ENCODE results near the gene SERINC5.
"Not testable (repeated sequence)": the region's sequence is repeated elsewhere in the genome, so short reads cannot be mapped to it uniquely, and the experiment has no call there.

SERINC5 gene

DNA sequence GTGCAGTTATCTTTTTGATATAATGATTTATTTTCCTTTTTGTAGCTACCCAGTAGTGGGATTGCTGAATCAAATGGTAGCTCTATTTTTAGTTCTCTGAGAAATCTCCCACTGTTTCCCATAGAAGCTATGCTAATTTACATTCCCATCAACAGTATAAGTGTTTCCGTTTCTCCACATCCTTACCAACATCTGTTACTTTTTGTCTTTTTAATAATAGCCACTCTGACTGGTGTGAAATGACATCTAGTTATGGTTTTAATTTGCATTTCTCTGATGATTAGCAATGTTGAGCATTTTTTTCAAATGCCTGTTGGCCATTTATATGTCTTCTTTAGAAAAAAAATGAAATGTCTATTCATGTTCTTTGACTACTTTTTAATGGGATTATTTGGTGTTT lies 94.7 kb downstream of the SERINC5 start:
- no peak for DNase-seq

DNA sequence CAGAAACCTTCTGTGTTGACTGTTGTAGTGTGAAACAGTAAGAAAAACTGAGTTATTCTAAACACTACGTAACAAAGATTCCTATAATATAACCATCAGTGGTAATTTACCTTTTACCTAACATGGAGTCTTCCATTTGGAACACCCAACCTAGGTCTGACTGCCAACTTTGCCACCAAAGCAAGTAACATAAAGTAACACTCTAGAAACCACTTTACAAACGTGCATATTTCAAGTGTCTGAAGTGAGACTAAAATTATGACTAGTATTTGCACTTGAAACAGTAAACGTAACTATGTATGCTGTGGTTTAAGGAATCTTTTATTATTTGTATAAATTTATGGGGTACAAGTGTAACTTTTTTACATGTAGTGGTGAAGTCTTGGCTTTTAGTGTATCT lies 95.6 kb downstream of the SERINC5 start:
- DNase-seq = no peak

DNA sequence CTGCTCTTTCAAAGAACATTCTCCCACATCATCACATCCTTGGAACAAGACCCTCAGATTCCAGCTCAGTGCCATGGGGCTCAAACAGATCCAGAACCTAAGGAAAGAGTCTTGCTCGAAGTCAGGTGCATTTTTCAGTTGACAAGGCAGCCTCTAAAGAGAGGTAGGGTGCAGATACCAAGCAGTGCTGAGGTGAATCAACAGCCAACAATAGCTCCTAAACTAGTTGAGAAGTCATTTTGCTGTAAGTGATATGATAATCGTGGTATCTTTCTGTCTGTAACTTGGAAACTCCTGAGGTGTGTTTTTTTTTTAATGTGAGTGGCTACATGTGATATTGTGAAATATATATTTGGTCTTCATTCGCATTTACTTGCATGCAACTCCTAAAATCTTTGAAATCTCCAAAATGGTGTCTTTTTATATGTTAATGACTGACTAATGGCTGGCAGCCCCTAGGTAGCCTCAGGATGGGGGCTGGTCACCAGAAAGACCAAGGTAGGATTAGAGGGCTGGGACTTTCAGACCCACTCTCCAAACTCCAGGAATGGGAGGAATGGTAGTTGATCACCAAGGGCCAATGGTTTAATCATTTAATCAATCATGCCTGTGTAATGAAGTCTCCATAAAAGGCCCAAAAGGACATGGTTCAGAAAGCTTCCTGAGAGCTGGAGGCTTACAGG lies 96.6 kb downstream of the SERINC5 start:
- DNase-seq = no peak

DNA sequence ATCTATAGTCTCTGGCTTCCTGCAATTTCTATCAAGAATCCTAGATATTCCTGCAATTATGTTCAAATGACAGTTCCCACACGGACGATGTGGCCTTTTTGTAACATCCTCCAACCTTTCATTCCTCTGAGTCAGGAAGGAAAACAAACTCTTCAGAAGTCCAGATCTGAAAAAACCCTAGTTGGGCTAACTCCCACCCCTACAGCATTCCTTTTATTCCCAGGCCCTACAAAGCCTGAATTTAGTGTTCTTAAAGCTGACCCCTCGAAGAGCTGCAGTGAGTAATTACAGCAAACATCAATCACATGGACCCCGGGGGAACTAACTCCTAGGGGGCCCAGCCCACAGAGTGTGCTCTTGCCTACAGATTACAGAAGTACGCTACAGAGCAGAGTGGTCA lies 99.7 kb downstream of the SERINC5 start:
- no peak for DNase-seq

DNA sequence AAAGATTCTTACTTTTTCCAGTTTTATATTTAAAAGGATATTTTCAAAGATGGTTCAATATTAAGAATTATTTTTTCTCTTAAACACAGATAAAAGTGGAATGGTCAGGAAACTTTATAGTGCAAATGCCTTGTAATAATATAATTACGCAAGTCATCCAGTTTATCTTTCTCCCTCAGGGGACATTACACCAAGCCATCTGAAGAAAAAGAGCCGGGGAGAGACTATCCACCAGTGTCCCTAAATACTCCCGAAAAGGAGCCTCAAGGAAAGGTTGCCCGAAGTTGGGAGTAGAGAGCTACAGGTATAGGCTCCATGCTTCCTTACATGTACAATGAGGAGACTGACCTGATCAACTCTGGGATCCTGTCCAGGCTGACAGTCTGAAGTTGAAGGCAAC lies 101.1 kb downstream of the SERINC5 start:
- no peak for DNase-seq

DNA sequence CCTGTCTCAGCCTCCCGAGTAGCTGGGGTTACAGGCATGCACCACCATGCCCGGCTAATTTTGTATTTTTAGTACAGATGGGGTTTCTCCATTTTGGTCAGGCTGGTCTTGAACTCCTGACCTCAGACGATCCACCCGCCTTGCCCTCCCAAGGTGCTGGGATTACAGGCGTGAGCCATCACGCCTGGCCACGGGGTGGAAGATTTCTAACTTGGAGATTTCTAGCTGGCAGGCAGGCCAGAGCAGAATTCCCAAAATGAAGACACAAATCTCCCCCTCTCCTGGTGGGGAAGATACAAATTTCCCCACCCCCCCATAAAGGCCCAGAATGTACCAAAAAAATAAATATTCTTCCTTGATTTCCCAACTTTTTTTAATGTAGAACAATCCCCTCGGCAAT lies 101.6 kb downstream of the SERINC5 start:
- not testable (repeated sequence) for DNase-seq

DNA sequence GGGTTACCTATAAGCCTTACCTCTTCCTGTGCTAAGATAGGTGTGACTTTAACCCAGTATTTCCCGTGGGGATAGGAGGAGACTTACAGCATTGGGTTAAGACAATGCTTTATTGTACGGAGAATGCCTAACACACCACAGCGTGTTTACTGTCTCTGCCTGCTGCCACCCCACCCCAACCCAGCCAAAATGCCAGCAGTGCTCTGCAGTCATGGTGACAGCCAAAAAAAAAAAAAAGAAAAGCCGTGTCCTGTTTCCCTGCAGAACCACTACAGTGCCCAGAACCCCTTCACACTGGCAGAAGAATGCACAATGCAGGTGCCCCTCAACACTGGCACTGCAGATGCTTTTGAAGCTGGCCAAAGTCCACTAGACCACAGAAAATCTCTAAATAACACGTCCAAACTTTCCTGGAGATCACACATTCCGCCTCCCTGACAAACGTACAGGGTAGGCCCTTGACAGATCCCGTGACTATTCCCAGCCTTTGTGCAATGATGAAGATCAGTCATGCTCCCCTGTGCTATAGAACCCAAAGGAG lies 102.2 kb downstream of the SERINC5 start:
- DNase-seq = no peak

DNA sequence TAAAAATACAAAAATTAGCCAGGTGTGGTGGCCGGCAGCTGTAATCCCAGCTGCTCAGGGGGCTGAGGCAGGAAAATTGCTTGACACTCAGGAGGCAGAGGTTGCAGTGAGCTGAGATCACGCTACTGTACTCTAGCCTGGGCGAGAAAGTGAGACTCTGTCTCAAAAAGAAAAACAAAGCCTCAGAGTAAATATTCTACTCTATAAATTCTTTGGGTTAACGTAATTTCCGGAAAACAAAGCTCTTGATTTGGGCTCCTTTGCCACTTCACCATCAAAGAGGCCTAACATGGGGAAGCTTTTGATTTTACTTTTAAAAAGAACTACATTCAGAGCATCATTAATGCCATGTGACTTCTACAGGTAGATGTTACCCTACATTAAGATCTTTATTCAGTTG lies 103.1 kb downstream of the SERINC5 start:
- DNase-seq = no peak

DNA sequence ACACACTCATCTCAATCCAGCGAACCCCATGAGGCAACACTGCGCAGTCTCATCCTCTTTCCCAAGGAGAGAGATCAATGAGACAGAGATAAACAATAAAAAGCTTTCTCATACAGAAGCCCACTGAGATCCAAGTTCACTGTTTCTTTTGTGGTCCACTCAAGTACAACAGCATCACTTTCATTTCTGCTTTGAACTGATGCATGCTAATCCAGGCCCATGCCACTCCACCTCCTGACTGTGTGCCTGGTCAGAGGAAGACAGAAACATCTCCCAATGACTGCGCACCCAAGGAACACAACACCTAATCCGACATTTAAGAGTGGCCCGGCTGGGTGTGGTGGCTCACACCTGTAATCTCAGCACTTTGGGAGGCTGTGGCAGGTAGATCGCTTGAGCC lies 104.0 kb downstream of the SERINC5 start:
- no peak for DNase-seq

DNA sequence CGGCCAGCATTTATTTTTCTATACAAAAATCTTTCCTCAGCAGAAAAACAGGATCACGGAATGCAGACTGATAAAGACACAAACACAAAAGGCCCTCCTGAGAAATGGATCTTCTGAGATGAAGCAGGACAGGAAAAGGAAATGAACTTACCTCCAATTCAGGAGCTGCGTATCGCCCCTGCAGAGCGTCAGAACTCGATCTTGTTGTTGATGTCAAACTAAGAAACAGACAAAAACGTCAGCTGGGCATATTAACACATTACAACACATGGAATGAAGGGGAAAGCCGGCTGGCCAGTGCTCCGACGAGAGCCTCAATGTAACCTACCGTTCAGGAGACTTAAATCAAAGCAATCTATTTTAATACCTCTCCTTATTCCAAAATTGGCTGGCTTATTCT lies 105.1 kb downstream of the SERINC5 start:
- DNase-seq = no peak

DNA sequence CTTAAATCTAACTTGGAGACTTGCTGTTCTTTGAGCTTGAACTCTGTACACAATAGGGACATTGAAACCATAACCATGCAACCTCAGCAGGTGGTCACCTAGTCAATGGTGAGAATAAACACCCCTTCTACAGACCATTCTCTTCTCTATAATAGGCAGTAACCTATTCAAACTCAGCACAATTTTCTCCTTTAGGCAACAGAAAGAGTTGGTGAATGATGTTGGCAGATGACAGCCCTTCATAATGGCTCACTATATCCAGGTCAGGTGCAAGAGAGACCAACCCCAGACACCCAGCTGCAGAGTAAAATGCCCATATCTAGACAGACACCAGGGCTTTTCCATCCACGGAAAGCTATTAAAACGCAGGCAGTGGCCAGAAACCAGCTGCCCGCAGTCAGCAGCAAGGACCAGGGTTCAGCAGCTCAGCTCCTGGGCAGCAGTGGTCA lies 106.7 kb downstream of the SERINC5 start:
- DNase-seq = no peak

DNA sequence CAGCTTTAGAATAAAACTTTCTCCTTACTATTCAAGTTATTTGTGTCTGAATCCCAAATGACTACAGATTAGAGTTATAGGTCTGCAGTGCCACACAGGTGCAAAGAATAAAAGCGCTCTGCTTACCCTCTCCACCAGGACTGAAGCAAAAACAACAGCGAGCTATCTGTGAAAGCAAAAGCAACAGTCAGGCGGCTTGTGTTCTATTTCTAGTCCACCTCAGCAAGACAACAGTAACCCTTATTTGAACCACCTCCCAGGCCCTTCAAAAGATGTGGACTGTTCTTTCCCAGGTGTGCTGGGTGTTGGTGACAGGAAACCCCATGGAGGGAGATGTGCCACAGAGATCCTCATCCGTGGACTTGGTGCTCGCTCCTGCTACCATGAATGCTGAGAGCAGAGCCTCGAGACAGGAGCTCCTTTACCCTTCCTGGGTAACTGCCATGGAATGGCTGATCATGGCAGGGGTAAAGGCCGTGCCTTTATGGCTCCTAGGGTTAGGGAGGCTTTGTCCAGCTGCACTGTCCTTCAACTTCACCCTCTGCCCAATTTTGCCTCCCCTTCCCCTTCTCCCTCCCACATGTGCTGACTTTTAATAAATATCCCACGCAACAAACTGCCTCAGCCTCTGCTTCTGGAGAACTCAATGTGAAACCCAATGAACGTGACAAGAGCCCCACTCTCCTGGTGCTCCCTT lies 108.6 kb downstream of the SERINC5 start:
- DNase-seq = no peak

DNA sequence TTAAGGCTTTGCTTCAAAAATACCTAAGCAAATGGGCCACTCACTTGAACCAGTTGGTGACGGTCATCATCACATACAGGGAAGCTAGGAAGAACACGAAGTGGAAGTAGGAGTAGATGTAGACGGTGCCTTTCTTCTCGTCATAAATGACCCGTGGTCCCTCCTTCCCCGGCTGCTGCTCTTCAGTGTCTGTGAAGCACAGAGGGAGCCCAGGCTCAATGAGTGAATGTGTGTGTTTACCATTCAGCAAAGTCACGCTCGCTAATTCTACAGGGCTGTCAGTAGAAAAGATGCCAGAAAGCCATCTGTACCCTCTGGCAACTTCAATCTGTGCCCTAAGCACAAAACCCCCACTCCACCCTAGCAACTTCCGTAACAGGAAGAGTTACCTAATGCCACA lies 109.8 kb downstream of the SERINC5 start:
- peak; percentile 87 for DNase-seq

DNA sequence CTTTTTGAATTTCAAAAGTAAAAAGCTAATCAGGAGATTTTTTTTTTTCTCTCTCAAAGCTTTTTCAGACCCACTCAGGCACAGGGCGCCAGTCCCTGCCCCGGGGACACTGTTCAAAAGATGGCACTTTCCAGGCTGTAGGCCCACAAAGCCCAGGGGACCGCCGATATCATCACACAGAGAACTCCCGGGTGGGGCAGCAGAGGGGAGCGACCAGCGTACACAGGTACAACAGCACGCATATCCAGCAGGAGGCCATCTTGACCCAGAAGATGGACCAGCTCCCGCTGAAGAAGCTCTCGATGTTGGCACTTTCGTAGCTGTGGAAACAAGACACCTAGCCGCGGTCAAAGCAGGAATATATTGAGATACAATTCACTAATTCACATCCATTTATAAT lies 112.4 kb downstream of the SERINC5 start:
- no peak for DNase-seq

DNA sequence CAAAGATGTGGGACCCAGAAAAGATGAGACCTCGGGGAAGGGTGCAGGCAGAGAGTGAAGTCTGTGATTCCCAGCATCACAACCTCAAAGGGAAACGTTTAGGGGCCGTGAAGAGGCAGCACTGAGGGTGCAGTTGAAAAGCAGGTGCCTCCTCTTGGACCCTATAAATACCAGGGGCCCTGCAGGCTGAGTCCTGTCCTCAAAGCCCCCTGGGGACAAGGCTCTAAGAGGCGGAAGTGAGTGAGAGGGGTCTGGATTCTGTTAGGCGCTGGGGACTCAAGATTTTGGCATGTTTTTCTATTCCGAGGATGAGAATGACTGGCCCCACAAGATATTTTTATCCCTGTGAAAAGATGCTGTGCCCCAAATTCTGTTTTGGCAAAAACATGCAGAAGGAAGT lies 112.9 kb downstream of the SERINC5 start:
- DNase-seq = no peak

DNA sequence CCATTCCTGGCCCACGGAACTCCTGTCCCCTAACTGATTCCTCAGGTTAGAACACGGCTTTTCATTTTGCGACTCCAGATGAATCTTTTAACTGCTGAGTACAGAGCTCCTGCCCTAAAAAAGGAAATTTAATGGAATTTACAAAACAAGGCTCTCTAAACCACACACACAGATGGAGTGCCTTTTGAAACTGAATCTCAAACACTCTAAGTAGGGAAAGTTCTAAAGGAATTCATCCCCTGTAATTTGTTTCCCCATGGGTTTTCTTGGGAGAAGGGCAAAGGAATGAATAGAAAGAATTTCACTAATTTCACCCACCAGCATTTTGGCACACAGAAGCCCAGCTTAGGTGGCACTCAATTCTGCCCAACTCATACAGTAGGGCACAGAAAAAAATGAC lies 114.2 kb downstream of the SERINC5 start:
- no peak for DNase-seq

DNA sequence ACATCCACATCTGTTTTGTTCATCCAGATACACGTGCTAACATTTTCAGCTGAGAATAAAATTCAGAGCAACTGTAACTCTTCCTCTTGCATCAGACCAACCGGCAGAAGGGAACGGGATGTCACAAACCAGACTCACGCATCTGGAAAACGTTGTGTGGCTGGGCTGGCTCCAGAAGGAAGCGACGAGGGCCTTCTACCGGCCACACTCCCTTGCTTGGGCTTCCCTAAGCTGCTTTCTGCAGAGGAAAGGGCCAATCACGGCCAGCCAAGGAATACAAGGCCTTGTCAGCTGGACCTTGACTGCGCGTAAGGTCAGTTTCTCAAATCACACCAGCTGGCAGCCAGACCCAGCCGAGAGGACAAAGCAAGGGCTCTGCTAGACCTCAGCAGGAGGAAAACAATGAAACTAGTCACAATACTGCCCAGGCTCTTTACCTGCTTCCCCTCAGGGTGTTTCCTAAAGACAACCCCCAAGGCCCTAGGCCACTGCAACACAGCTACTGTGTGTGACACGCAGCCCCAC lies 114.6 kb downstream of the SERINC5 start:
- no peak for DNase-seq

DNA sequence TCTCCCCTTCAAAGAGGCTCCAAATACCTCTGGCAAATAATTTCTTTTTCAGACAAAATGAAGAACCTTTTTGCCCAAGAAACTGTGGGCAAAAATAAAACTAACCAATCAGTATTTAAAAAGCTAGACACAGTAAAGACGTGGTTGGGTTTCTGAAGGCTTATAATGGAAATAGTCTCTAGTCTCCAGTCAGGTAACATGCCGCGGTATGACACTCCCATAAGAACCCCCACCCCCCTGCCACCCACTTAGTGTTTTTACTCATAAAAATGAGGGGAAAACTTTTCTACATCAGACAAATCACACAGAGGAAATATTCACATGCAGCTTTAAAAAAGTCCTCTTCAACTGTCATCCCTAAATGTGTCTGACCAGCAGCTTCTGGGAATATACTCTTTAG lies 115.4 kb downstream of the SERINC5 start:
- DNase-seq = no peak

DNA sequence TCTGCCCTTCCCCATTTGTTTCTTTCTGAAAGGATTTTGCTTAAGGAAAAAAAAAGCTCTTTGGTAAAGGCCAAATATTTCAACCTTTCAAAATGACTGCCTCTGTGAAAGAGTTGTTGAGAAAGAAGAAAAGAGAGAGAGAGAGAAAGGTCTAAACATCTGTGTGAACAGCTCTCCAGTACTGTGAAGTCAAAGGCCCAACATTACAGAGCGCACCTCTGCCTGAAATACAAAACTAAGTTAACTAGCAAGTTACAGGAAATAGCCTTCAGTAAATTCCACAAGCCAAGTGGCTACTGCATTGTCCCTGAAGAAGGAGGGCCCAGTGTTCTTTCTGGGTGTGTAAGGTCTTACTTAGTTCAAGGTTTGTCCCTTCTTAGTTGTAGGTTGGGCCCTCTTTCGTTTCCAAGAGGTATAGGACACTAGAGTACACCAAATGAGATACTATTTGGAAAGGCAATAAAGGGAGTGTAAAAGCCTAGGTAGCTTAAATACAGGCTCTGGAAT lies 116.3 kb downstream of the SERINC5 start:
- DNase-seq = no peak

DNA sequence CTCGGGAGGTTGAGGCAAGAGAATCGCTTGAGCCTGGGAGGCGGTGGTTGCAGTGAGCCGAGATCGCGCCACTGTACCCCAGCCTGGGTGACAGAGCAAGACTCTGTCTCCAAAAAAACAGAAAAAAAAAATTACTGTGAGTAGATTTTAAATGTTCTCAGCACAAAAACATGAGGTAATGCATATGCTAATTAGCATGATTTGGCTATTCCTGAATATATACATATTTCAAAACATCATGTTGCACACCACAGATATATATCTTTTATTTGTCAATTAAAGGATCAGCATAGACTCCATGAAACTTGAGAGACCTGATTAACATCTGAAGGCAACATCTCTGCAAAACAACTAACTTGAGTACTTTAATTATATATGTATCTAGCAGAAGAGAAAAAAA lies 117.4 kb downstream of the SERINC5 start:
- DNase-seq = no peak

DNA sequence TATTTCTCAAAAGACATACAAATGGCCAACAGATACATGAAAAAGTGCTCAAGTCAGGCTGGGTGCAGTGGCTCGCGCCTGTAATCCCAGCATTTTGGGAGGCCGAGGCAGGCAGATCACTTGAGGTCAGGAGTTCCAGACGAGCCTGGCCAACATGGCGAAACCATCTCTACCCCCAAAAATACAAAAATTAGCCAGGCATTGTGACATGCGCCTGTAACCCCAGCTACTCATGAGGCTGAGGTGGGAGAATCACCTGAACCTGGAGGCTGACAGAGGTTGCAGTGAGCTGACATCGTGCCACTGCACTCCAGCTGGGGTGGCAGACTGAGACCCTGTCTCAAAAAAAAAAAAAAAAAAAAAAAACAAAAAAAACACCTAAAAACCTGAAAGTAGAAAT lies 119.0 kb downstream of the SERINC5 start:
- not testable (repeated sequence) for DNase-seq

DNA sequence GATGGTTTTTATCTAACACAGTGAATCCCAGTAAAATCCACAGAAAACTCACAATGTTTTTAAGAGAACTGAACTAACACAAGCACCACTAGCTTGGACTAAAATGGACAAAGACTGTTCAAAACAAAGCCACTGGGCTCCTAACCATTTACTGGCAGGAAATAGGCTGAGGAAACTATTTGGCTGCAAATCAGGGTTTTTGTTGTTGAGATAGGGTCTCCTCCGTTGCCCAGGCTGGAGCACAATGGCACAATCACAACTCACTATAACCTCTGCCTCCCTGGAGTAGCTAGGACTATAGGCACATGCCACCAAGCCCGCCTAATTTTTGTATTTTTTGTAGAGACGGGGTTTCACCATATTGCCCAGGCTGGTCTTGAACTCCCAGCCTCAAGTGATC lies 121.0 kb downstream of the SERINC5 start:
- DNase-seq = no peak

DNA sequence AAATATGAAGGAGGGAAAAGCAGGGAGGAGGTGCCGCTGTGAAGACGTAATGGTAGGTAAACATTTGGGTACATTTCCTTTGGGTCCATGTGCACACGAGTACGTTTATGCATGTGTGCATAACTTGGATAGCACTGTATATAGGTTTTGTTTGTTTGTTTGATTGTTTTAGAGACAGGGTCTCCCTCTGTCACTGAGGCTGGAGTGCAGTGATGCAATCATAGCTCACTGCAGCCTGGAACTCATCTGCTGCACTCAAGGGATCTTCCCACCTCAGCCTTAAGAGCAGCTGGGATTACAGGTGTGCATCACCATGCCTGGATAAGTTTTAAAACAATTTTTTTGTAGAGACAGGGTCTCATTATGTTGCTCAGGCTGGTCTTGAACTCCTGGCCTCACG lies 126.7 kb downstream of the SERINC5 start:
- DNase-seq = no peak

DNA sequence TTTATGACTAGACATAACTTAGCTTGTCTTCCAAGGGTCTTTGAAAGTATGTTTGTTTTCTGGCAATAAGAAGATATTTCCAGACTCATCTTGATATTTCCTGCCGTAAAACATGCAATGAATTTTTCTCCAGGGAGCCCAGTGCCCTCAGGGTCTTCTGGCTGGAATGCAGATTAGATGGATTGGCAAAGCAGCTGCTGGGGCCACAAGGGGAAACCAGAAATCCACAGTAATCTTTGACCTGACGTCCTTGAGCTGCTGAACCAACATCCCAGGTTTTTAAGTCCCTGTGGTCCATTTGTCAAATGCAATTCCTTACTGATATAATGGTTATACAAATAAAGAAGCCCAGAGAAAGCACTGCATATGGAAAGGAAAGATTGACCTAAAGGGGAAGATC lies 127.7 kb downstream of the SERINC5 start:
- DNase-seq = no peak

All from NCI-H1694 (cell line).